ENCODE data around the gene EMSY.

The EMSY gene

DNA sequence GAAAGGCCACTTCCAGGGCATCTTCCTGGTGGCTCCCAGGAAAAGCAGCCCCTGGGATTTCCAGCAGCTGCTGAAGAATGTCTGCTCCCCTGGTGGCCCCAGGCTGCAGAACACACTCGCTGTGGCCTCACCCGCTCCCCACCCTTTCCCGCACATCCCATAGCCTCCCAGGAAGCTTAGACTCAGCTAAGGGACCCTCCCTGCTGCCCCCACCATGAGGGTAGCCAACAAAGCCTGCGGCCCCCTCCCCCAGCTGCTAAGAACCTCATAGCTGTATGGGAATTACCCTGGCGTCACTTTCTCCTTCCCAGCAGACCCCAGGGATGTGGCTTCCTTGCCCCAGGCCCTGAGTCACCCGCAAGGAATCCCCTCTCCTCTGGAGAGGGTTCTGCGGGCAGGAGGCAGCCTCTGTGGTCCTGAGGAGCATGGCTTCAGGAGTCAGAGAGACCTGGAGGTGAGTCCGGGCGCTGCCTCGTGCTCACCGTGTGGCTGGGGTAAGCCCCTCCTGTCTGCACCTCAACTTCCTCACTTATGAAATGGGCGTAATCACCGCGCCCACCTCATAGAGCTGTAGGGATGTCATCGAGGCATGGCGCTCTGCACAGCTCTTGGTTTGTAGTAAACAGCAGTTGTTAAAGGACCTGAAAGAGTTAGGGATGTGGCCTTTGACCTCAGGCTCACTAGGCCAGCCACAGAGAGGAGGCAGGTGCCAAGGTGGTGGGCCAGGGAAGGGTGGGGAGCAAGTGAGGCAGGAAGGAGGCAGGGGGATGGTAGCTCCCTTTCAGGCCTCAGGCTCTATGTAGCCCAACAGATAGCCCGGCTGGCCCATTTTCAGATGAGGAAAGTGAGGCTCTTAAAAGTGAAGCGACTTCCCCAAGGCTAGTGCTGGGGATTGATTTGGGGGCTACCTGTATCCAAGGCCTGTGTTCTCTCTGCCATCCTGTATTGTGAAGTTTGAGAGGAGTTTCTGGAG lies 154.5 kb downstream of the EMSY start:
- H3K4me3 ChIP-seq (replicated peaks; ENCODE audit: insufficient read depth, low read length) = no peak overlapping the region
- H3K27me3 ChIP-seq (ENCODE audit: insufficient read depth, poor library complexity, severe bottlenecking) = no peaks in the 10 kb centered on the region
- DNase-seq (ENCODE audit: low read depth in 1 of 2, low spot score in 1 of 2) = no peak
- no peak overlapping the region for H3K27ac ChIP-seq (replicated peaks)
- TF ChIP-seq POLR2AphosphoS5 (IDR thresholded peaks at IDR 0.05; ENCODE audit: low read depth) (no peak), SPI1 (IDR thresholded peaks at IDR 0.05; ENCODE audit: borderline replicate concordance, low read depth) (no peak)
- TF ChIP-seq, protein P1, sequence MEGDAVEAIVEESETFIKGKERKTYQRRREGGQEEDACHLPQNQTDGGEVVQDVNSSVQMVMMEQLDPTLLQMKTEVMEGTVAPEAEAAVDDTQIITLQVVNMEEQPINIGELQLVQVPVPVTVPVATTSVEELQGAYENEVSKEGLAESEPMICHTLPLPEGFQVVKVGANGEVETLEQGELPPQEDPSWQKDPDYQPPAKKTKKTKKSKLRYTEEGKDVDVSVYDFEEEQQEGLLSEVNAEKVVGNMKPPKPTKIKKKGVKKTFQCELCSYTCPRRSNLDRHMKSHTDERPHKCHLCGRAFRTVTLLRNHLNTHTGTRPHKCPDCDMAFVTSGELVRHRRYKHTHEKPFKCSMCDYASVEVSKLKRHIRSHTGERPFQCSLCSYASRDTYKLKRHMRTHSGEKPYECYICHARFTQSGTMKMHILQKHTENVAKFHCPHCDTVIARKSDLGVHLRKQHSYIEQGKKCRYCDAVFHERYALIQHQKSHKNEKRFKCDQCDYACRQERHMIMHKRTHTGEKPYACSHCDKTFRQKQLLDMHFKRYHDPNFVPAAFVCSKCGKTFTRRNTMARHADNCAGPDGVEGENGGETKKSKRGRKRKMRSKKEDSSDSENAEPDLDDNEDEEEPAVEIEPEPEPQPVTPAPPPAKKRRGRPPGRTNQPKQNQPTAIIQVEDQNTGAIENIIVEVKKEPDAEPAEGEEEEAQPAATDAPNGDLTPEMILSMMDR (IDR thresholded peaks at IDR 0.05; ENCODE audit: insufficient read depth, low read length) = no peak
- TF ChIP-seq, protein P2, sequence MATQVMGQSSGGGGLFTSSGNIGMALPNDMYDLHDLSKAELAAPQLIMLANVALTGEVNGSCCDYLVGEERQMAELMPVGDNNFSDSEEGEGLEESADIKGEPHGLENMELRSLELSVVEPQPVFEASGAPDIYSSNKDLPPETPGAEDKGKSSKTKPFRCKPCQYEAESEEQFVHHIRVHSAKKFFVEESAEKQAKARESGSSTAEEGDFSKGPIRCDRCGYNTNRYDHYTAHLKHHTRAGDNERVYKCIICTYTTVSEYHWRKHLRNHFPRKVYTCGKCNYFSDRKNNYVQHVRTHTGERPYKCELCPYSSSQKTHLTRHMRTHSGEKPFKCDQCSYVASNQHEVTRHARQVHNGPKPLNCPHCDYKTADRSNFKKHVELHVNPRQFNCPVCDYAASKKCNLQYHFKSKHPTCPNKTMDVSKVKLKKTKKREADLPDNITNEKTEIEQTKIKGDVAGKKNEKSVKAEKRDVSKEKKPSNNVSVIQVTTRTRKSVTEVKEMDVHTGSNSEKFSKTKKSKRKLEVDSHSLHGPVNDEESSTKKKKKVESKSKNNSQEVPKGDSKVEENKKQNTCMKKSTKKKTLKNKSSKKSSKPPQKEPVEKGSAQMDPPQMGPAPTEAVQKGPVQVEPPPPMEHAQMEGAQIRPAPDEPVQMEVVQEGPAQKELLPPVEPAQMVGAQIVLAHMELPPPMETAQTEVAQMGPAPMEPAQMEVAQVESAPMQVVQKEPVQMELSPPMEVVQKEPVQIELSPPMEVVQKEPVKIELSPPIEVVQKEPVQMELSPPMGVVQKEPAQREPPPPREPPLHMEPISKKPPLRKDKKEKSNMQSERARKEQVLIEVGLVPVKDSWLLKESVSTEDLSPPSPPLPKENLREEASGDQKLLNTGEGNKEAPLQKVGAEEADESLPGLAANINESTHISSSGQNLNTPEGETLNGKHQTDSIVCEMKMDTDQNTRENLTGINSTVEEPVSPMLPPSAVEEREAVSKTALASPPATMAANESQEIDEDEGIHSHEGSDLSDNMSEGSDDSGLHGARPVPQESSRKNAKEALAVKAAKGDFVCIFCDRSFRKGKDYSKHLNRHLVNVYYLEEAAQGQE (IDR thresholded peaks at IDR 0.05; ENCODE audit: insufficient replicate concordance, low read depth) = no peak

DNA sequence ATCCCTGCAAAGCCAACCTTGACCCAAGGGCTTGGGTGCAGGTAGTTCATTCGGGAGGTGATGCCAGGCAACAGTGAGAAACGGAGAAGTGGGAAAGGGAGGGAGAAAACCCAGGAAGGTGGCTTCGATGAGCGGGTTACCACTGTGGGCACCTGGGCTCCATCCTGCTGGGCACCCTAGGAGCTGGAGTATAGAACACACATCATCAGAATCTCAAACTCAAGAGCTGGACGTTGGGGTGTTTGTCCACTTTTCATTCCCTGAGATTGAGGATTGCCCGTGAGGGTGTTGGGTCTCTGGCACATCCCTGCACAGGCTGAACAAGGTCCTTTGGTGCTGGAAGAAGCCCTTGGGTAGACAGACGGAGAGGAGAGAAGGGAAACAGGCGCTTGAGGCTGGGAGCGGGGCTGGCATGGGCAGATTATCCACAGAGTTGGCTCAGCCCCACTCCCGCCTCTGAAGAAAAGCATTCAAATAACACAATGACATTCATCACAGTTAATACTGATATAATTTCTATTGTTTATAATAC lies 155.4 kb downstream of the EMSY start:
- no peak overlapping the region for H3K27ac ChIP-seq (replicated peaks)
- H3K27me3 ChIP-seq (ENCODE audit: insufficient read depth, poor library complexity, severe bottlenecking) = no peaks in the 10 kb centered on the region
- DNase-seq (ENCODE audit: low read depth in 1 of 2, low spot score in 1 of 2) = no peak
- no peak overlapping the region for H3K4me3 ChIP-seq (replicated peaks; ENCODE audit: insufficient read depth, low read length)
- TF ChIP-seq, protein P1 (IDR thresholded peaks at IDR 0.05; ENCODE audit: insufficient read depth, low read length) = no peak
- TF ChIP-seq POLR2AphosphoS5 (IDR thresholded peaks at IDR 0.05; ENCODE audit: low read depth) (no peak), SPI1 (IDR thresholded peaks at IDR 0.05; ENCODE audit: borderline replicate concordance, low read depth) (no peak), GABPA (IDR thresholded peaks at IDR 0.05; ENCODE audit: low read depth) (no peak)
- TF ChIP-seq, protein P2 (IDR thresholded peaks at IDR 0.05; ENCODE audit: insufficient replicate concordance, low read depth) = no peak

DNA sequence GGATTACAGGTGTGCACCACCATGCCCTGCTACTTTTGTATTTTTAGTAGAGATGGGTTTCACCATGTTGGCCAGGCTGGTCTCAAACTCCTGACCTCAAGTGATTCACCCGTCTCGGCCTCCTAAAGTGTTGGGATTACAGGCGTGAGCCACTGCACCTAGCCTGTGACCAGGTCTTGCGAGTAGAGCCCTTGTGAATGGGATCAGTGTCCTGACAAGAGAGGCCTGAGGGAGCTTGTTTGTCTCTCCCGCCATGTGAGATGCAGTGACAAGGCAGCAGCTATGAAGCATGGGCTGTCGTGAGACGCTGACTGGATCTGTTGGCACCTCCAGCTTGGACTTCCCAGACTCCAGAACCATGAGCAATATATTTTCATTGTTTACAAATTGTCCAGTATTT lies 156.5 kb downstream of the EMSY start:
- no peak for TF ChIP-seq POLR2AphosphoS5 (IDR thresholded peaks at IDR 0.05; ENCODE audit: low read depth)
- no peak for TF ChIP-seq SPI1 (IDR thresholded peaks at IDR 0.05; ENCODE audit: borderline replicate concordance, low read depth)
- TF ChIP-seq, protein P1 (IDR thresholded peaks at IDR 0.05; ENCODE audit: insufficient read depth, low read length) = no peak
- TF ChIP-seq, protein P2 (IDR thresholded peaks at IDR 0.05; ENCODE audit: insufficient replicate concordance, low read depth) = no peak
- no peak for TF ChIP-seq GABPA (IDR thresholded peaks at IDR 0.05; ENCODE audit: low read depth)
- Histone ChIP-seq H3K27me3 (ENCODE audit: insufficient read depth, poor library complexity, severe bottlenecking) (no peaks in the 10 kb centered on the region), H3K4me3 (replicated peaks; ENCODE audit: insufficient read depth, low read length) (no peak overlapping the region), H3K27ac (replicated peaks) (no peak overlapping the region)
- DNase-seq (ENCODE audit: low read depth in 1 of 2, low spot score in 1 of 2) = no peak

All from HL-60 (cell line).